Measurements from ENCODE around the gene F12. TPM values are rescaled to one million over a fixed set of nuclear protein-coding genes. Genes with fewer than 3 reads are reported as not detected.

The F12 gene
- total and polyA plus RNA-seq, 2 donors (not counting 3 experiments of a cell fraction or from before 2014, with no cell fraction given): 1.00 to 1.4 TPM

GRCh38 chr5:177429248-177430040 lies 20.1 kb upstream of the F12 start:
- TF ChIP-seq CTCF (IDR thresholded peaks at IDR 0.05; ENCODE audit: extremely low read depth in 1 of 2, insufficient read depth in 1 of 2, low read depth in 1 of 2, low read length in 2 of 2) (no peak), FOS (IDR thresholded peaks at IDR 0.05; ENCODE audit: borderline replicate concordance, insufficient read depth, low read length) (no peak), EZH2 (IDR thresholded peaks at IDR 0.05; ENCODE audit: borderline replicate concordance, low read depth, low read length, severe bottlenecking) (no peak), MYC (IDR thresholded peaks at IDR 0.05; ENCODE audit: low read depth, low read length) (no peak), POLR2A (IDR thresholded peaks at IDR 0.05; ENCODE audit: low read depth, low read length) (no peak), MAX (IDR thresholded peaks at IDR 0.05; ENCODE audit: insufficient read depth, insufficient read length) (no peak), JUN (IDR thresholded peaks at IDR 0.05; ENCODE audit: borderline replicate concordance, insufficient read depth, insufficient read length, low read depth) (no peak), GATA2 (IDR thresholded peaks at IDR 0.05; ENCODE audit: insufficient read depth, insufficient read length, low read depth, low read length) (no peak), POLR2AphosphoS5 (IDR thresholded peaks at IDR 0.05; ENCODE audit: insufficient read depth, low read depth, low read length) (no peak)
- POLR2A ChIA-PET: no interaction called here
- no peak overlapping the region for H2AFZ ChIP-seq (ENCODE audit: low read depth, low read length)
- no peak overlapping the region for H3K4me3 ChIP-seq (replicated peaks in 1 of 3; ENCODE audit: insufficient read depth in 1 of 3, low read depth in 1 of 3, low read length in 3 of 3)
- no peak overlapping the region for H3K27ac ChIP-seq (ENCODE audit: insufficient read depth, low read depth, low read length)
- no TSS peak for BruUV-seq (replicated peaks)
- H3K4me1 ChIP-seq (ENCODE audit: control insufficient read depth, extremely low read depth, insufficient read depth, low read length): peaks cover 14% of the 10 kb centered on the region
- H3K36me3 ChIP-seq (ENCODE audit: control insufficient read depth in 2 of 2, extremely low read depth in 1 of 2, insufficient read depth in 2 of 2, low read length in 2 of 2): peaks cover 9 to 24% of the 10 kb centered on the region in 2 experiments
- no peak overlapping the region for H3K4me2 ChIP-seq (ENCODE audit: insufficient read depth, low read length)
- dilution Hi-C loops (cut with MboI; ENCODE audit: extremely low pct_ligation_motif_present, low sequenced_read_pairs): no loop called here
- H3K9me3 ChIP-seq (replicated peaks; ENCODE audit: control insufficient read depth, insufficient read depth, low read length): no peaks in the 10 kb centered on the region
- CTCF ChIA-PET: interaction anchor here (0.8 to 5.2 kb wide), 4 partner anchors 10 to 39 kb away, joined by 3 to 27 read pairs (median 8); no protein-coding TSS in a partner anchor
- no peaks in the 10 kb centered on the region for H4K20me1 ChIP-seq (replicated peaks; ENCODE audit: control insufficient read depth, extremely low read depth, insufficient read depth, low read length)
- FAIRE-seq (no peak), DNase-seq (ENCODE audit: low read depth, low spot score) (no peak)
- intact Hi-C loops (cut with micrococcal nuclease): no loop called here
- no peak overlapping the region for H3K9ac ChIP-seq (replicated peaks; ENCODE audit: extremely low read depth, insufficient read depth, low read length)
- H3K27me3 ChIP-seq (ENCODE audit: control insufficient read depth in 2 of 2, insufficient read depth in 2 of 2, low read length in 2 of 2): no peaks in the 10 kb centered on the region
- H3K79me2 ChIP-seq (ENCODE audit: control insufficient read depth, insufficient read depth, low read length): peaks cover 27% of the 10 kb centered on the region
- H3K9me1 ChIP-seq (replicated peaks; ENCODE audit: control insufficient read depth, extremely low read depth, insufficient read depth, low read length): no peaks in the 10 kb centered on the region
